Measurements from ENCODE around the gene CD3E. TPM values are rescaled to one million over a fixed set of nuclear protein-coding genes. Genes with fewer than 3 reads are reported as not detected.
A peak's percentile ranks its signal among the peaks of the same experiment; 100 is the strongest.

The CD3E gene

DNA sequence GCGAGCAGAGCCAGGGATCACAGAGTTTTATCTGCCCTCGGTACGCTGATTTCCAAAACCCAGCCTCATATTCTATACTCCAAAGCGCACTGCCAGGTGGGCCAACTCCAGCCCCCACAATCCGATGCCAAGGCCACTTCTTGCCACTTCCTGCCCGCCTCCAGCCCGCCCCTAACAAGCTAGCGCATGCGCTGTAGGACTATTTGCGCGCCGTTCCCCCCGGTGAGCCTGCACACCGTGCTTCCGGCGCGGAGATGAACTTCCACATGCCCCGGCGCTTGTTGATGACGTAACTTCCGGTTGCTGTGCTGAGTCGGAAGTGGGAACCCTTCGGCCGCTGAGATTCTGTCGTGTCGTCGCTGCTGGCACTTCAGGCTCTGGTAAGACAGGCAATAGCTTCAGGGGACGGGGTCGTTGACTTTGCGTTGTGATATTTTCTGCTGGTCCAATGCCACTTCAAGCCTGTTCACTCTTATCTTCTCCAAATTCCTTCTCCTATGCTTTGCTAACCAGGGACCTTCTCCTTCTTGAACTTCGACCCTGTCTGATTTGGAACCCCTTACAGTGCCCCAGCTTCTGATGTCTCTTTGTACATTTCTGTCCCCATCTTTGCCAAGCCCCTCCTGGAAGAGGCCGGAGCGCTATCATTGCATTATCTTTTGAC is 54.9 kb downstream of the CD3E start, which contains the start of gene UBE4A:
Gene UBE4A, plus strand, starts transcription at position 306 of the 664 bp plus-strand sequence. CDS start 5,481 bp downstream, outside the sequence.
- Histone ChIP-seq H3K9me3 (replicated peaks; ENCODE audit: low read length) (no peaks in the 10 kb centered on the region), H3K27me3 (ENCODE audit: control insufficient read depth, insufficient read depth, low read length) (no peaks in the 10 kb centered on the region), H3K4me3 (ENCODE audit: low read length) (peak within 1 kb of the TSS; percentile 93), H3K36me3 (ENCODE audit: insufficient read depth, low read length) (peaks cover 1% of the 10 kb centered on the region), H3K4me1 (ENCODE audit: control insufficient read depth, insufficient read depth, low read length) (peaks cover 8% of the 10 kb centered on the region), H3K4me2 (ENCODE audit: low read length) (peak within 1 kb of the TSS; percentile 89), H3K9ac (ENCODE audit: low read depth, low read length) (peak within 1 kb of the TSS; percentile 88)

DNA sequence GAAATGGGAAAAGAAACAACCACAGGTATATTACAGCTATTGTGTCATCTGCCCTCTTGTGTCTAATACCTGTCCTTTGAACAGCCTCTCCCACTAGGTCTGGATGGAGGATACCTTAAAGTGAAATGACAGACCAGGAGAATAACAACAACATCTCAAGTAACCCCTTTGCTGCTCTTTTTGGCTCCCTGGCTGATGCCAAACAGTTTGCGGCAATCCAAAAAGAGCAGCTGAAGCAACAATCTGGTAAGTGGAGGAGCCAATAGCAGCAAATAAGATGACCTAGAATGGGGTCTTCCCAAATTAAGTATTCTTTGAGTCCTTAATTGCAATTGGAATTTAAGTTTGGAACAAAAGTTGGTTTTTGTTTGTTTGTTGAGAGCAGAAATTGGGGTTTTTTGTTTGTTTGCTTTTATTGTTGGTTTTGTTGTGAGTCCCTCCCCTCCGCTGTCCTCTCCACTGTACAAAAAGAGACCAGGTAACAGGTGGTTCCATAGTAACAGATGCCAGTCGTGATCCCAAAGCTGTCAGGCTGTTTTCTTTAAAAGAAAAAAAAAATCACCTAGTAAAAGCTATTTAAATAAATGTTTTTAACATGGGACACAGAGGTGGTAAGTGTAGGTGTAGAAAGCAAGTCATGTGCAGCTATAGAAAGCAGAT is 60.6 kb downstream of the CD3E start:
- peaks cover 40% of the 10 kb centered on the region for H3K36me3 ChIP-seq (ENCODE audit: insufficient read depth, low read length)
- no peaks in the 10 kb centered on the region for H3K9me3 ChIP-seq (replicated peaks; ENCODE audit: low read length)
- no peak overlapping the region for H3K9ac ChIP-seq (ENCODE audit: low read depth, low read length)
- H3K4me1 ChIP-seq (ENCODE audit: control insufficient read depth, insufficient read depth, low read length), result peaks cover 7% of the 10 kb centered on the region
- H3K4me3 ChIP-seq (ENCODE audit: low read length), result no peak overlapping the region
- no peaks in the 10 kb centered on the region for H3K27me3 ChIP-seq (ENCODE audit: control insufficient read depth, insufficient read depth, low read length)
- H3K4me2 ChIP-seq (ENCODE audit: low read length), result no peak overlapping the region

Small RNAs within 50 kb of the gene (small RNA-seq; reads per million reads assigned to genes)
- gene AP001582.1, result not detected

All from skeletal muscle satellite cell (primary cell).